GM18907 (cell line): Measurements from ENCODE around the gene TTLL7.

Experiments used
- ATAC-seq: cut with Tn5 transposase; IDR thresholded peaks from one replicate; pipeline ENCODE4 v1.9.1; 2021; ENCODE audit warnings: mild to moderate bottlenecking, moderate library complexity; ENCODE audit not compliant: unreplicated experiment

TTLL7 gene

GRCh38 chr1:83828456-83828855 is 170.5 kb downstream of the TTLL7 start:
- ATAC-seq: no peak

- no peak for ATAC-seq
Observed at GRCh38 chr1:83827741-83828140, 171.2 kb downstream of the TTLL7 start.

GRCh38 chr1:83822208-83822607 is 176.7 kb downstream of the TTLL7 start:
- ATAC-seq: no peak

- no peak for ATAC-seq
Observed at GRCh38 chr1:83819436-83819835, 179.5 kb downstream of the TTLL7 start.

GRCh38 chr1:83818916-83819315 is 180.0 kb downstream of the TTLL7 start:
- ATAC-seq: no peak

GRCh38 chr1:83816836-83817235 is 182.1 kb downstream of the TTLL7 start:
- ATAC-seq: no peak

GRCh38 chr1:83815330-83815729 is 183.6 kb downstream of the TTLL7 start:
- no peak for ATAC-seq
